HG03521 (cell line): ENCODE measurements around the gene SLC38A2.
A peak's percentile ranks its signal among the peaks of the same experiment; 100 is the strongest.

Experiments used
- ATAC-seq: cut with Tn5 transposase; IDR thresholded peaks from one replicate; pipeline ENCODE4 v1.9.1; 2021; ENCODE audit warnings: mild to moderate bottlenecking, moderate library complexity; ENCODE audit not compliant: unreplicated experiment

The SLC38A2 gene

GRCh38 chr12:46396826-46397225 is 24.3 kb upstream of the SLC38A2 start:
- ATAC-seq = no peak

- ATAC-seq = no peak
These were observed 22.8 kb upstream of the SLC38A2 start for GRCh38 chr12:46395388-46395787.

DNA sequence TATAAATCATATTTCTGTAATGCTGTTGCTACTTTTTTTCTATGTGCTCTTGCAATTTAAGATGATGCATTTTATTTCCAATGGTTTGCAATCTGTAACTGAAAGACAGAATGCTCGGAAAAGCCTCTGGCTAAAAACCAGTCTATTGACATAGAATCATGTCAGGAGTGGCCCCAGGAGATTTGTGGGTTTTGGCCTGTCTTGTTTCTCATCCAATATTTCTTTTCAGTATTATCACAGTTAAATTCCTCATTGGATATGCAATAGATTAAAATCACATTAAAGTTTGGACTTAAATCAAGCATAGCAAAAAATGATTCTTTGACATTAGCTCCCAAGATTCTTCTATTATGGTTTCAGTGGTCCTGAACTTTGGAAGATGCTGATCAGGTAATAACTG is 19.1 kb upstream of the SLC38A2 start:
- ATAC-seq = no peak

DNA sequence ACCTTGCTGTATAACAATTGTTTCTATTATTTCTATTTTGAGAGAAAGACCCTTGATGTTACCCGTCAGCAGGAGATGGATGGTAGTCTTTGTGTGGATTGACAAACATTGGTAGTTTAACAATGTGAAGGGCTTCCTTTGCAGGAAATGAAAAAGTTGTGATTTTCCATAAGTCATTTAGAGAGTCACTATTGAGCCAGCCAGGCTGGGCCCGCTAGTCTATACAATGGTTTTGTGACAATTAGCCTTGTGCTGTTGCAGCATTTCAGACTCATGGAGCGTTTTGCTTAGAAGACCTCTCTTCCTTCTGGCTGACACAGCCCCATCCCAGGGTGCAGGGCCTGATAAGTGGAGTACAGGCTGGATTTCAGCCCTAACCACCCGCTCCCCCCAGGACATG is 18.3 kb upstream of the SLC38A2 start:
- no peak for ATAC-seq

DNA sequence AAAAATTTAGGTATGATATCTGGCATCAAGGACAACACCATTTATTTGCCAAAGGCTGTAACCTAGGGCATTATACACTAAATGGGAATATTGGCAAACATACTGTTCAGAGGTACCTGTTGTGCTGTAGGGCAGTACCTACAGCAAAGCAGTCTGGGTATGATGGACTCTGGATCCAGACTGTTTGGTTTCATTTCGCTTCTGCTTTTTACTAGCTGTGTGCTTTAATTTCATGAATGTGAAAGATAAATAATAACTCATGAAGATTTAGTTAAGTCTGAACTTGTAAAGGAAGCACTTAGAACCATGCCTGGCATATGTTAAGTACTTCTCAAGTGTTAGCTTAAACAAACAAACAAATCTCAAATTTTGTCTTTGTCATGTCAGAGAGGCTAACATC is 17.7 kb upstream of the SLC38A2 start:
- ATAC-seq = no peak

DNA sequence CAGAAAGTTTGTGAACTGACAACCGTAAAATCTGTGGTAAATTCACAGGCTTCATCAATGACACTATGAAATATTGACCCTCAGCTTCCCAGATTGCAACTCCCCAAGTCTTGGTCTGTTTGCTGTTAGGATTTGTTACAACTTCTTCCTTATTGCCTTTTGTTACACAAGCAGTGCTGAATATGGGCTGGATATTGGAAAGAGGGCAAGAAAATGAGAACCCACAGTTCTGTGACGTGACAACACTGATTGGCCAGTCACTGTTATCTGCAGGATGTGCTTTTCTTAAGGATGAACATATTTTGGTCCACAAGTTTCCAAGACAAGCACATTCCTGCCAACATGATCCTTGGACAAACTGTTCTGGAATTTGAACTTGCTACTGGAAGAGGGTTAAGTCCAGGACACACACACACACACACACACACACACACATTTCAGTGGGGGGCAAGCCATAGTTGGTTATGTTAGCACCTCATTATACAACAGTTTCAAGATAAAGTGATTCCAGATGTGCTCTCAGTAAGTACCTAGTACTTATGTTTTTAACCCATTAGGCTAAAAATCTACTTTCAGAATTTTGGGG is 16.6 kb upstream of the SLC38A2 start:
- no peak for ATAC-seq

- peak; percentile 67 for ATAC-seq
These were observed 16.0 kb upstream of the SLC38A2 start for GRCh38 chr12:46388427-46389021.

GRCh38 chr12:46387670-46388069 is 15.1 kb upstream of the SLC38A2 start:
- ATAC-seq = no peak

DNA sequence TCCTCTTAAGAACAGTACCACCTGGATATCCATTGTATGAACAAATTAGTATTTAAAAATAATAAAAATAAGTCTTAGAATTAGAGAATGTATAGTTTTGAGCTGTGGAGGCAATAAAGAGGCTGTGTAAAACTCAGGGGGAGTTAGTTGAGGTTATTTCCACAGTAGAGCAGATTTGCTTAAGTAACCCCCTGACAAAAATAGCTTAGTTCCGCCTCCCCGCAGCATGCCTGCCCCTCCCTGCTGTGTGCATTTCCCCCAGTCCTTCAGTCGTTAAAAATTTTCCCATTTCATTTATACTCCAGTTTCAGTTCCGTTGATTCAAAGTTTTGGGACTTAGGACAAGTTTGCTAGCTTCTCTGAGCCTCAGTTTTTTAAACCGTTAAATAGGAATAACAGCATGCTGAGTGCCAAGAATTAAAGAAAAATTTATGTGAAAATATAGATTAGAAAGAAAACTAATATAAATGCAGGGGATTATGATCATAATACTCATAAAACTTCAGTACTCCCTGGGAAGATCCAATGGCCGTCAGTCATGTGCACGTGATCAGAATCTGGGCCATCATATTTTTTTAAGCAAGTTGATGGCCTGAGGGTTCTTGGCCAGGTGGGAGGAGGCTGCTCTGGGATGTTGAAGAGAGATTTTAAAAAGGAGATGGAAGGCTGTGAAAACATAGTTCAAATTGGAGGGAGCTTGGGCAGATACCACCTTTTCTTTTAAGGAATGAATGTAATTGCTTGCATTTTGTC is 14.5 kb upstream of the SLC38A2 start:
- ATAC-seq = no peak

- no peak for ATAC-seq
These were observed 13.8 kb upstream of the SLC38A2 start for GRCh38 chr12:46386360-46386867.

- ATAC-seq = no peak
These were observed 12.9 kb upstream of the SLC38A2 start for GRCh38 chr12:46385438-46385837.

DNA sequence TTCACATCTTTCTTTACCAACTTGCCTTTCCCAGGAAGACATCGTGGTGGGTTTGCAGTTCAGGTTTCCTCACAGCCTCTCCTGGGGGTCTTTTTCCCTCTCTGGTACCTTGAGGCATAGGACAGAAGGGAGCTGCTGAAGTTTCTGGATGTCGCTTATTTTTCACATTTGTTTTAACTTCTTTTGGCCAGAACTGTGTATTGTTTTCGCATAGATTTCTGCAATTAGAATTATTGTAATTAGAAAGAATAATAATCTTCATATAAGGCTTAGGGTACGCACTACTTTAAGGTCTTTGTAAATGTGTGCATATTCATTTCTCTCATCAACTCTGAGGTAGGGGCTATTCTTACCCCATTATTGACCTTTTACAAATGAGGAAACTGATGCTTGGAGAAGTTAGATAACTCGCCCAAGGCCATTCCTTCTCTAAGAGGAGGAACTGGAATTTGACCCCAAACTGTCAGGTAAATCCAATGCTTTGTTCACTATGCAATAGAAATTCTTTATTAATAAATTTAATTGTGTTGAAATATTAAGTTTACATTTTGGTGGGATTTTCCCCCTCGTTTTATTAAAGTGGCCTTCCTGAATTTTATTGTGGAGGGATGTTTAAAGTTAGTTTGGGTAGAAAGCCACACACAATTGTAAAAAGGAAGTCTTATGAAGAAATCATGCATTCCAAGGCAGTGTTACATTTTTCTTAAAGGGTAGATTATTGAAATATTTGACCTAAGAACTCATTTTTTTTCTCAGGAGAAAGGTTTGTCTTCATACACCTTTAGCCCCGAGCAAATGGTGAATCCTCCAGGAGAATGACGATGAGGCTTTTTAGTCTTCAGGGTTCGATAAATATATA is 12.1 kb upstream of the SLC38A2 start:
- no peak for ATAC-seq

DNA sequence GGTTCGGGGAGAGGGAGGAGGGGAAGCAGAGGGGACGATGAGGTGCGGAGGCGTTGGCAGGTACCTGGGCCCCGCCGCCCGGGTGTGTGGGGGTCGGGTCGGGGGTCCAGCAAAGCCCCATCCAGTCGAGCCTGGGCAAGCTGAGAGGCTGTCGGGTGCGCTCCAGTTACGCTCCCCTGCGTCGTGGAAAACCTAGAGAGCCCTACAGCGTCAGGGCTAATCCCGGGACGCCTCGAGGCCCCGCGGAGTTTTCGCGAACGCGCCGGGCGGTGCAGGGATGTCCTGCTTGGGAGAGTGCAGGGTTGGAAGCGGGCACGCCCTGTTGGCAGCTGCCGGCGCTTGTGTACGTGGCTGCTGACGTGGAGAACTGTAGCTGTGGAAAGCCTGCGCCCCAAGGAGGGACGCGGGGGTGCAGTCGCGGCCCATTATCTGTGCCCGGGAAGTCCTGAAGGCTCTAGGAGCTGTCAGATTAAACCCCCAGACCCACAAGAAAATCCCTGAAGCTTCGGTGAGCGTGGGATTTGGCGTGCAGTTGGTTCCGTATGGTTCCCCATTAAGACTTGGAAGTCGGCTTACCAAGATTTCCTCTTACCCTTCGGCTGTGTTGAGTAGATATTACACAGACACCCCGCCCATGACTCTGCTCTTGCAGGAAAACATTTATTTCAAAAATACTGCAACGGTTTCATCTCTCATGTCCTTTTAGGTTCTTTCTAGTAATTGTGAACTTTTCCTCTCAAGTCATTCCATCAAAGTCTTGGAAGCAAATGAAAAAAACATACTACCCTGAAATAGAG is 11.3 kb upstream of the SLC38A2 start:
- peak; percentile 37 for ATAC-seq

DNA sequence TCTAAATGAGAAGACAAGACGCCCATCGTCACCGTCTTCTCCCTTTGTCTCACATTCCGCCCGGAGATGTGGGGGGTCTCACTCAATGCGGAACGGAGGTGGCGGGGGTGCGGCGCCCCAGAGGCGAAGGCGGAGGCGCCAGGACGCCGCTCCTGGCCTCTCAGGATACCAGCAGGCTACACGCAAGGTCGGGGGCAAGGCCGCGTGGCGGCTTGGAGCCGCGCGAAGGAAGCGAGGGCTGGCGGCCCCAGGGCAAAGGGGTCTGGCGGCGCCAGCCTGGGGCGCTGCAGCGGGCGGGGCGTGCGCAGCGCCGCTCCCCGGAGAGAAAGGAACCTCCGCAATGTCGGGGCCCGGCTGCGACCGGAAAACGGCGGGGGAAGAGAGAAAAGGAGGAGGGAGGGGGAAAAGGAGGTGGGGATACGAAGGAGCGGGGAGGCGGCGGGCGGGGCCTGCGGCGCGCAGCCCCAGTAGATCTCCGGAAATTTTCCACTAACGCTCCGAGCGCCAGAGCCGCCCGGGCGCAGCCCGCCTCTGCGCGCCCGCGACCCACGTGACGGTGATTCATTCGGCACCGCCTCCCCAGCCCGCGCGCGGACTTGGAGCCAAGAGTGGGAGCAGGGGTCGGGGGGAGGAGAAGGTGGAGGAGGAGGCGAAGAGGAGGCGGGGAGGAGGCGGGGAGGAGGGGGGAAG is 10.5 kb upstream of the SLC38A2 start:
- ATAC-seq = peak; percentile 69

GRCh38 chr12:46382408-46382963 is 9.9 kb upstream of the SLC38A2 start:
- ATAC-seq = no peak

- ATAC-seq = no peak
These were observed 8.3 kb upstream of the SLC38A2 start for GRCh38 chr12:46380881-46381280.

DNA sequence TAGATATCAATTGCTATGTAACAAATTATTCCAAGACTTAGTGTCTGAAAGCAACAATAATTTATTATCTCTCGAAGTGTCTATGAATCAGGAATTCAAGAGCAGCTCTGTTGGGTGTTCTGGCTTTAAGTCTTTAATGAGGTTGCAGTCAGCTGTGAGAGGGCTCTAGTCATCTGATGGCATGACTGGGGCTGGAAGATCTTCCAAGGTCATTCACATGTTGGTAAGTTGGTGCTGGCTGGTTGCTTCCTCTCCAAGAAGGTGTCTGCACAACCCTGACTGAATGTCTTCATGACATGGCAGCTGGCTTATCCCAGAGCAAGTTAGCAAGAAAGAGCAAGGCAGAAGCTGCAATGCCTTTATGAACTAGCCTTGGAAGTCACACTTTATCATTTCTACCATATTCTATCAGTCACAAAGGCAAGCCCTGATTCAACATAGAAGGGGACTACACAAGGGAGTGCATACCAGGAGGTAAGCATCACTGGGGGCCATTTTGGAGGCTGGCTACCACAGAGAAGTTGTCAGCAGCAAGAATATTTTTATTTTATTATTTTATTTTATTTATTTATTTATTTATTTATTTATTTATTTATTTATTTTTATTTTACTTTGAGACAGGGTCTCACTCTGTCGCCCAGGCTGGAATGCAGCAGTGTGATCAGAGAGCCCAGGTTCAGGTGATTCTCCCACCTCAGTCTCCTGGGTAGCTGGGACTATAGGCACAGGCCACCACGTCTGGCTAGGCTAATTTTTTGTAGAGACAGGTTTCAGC is 7.6 kb upstream of the SLC38A2 start:
- no peak for ATAC-seq

DNA sequence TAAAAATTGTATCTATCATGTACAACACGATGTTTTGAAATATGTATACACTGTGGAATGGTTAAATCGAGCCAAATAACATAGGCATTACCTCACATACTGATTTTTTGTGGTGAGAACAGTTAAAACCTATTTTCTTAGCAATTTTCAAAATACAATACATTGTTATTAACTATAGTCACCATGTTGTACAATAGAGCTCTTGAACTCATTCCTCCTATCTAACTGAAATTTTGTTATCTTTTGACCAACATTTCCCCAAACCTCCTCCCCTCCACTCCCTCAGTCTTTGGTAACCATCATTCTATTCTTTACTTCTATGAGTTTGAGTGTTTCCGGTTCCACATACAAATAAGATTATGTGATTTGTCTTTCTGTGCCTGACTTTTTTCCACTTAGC is 6.8 kb upstream of the SLC38A2 start:
- no peak for ATAC-seq

DNA sequence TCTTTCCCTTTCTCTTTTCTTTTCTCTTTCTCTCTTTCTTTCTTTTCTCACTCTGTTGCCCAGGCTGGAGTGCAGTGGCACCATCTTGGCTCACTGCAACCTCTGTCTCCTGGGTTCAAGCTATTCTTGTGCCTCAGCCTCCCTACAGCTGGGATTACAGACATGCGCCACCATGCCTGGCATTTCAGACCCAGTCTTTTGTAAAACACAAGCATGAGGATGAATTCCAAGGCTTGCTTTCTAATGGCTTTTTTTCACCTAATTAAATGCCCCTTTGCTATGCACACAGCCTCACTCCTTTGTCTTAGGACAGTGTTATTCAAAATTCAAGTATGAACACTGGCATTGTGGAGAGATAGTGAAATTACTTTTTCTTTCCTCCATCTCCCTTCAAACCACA is 6.0 kb upstream of the SLC38A2 start:
- ATAC-seq = no peak
